ENCODE data around the gene NETO2. TPM values are rescaled to one million over a fixed set of nuclear protein-coding genes. Genes with fewer than 3 reads are reported as not detected.

Gene NETO2
- total RNA-seq, 1 donor from 2014 or later = 50.3 TPM

DNA sequence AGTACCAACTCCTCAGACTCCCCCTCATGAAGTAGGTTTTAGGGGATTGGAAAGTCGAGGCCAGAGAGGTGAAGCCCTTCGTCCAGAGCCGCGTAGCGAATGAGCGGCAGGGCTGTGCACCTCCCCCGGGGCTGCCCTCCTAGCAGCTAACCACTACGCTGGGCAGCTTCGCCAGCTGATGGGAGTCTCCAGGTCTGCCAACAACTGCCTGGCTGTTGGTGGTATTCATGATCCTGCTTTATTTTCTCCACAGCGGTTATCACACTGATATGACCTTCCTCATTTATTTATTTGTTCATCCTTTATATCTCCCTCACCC is 773 bp upstream of the NETO2 start:
- Mint-ChIP-seq H3K27ac (peak overlapping the region; percentile 71), H3K9me3 (no peaks in the 10 kb centered on the region), H3K4me1 (ENCODE audit: unreplicated experiment) (peaks cover 28% of the 10 kb centered on the region), H3K27me3 (peaks cover 22% of the 10 kb centered on the region), H3K36me3 (peaks cover 4% of the 10 kb centered on the region), H3K4me3 (peak overlapping the region; percentile 81)
- DNase-seq (ENCODE audit: extremely low spot score, unreplicated experiment) = no peak
- TF ChIP-seq, protein P1, sequence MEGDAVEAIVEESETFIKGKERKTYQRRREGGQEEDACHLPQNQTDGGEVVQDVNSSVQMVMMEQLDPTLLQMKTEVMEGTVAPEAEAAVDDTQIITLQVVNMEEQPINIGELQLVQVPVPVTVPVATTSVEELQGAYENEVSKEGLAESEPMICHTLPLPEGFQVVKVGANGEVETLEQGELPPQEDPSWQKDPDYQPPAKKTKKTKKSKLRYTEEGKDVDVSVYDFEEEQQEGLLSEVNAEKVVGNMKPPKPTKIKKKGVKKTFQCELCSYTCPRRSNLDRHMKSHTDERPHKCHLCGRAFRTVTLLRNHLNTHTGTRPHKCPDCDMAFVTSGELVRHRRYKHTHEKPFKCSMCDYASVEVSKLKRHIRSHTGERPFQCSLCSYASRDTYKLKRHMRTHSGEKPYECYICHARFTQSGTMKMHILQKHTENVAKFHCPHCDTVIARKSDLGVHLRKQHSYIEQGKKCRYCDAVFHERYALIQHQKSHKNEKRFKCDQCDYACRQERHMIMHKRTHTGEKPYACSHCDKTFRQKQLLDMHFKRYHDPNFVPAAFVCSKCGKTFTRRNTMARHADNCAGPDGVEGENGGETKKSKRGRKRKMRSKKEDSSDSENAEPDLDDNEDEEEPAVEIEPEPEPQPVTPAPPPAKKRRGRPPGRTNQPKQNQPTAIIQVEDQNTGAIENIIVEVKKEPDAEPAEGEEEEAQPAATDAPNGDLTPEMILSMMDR (conservative IDR thresholded peaks at IDR 0.05) = peak; percentile 39

GRCh38 chr16:47142821-47143676 is 696 bp downstream of the NETO2 start:
- peak; percentile 84 for DNase-seq (ENCODE audit: extremely low spot score, unreplicated experiment)
- Mint-ChIP-seq H3K4me3 (peak overlapping the region; percentile 99), H3K27ac (peak overlapping the region; percentile 94), H3K36me3 (peaks cover 4% of the 10 kb centered on the region), H3K4me1 (ENCODE audit: unreplicated experiment) (peaks cover 42% of the 10 kb centered on the region), H3K27me3 (peaks cover 22% of the 10 kb centered on the region), H3K9me3 (no peaks in the 10 kb centered on the region)
- TF ChIP-seq, protein P1 (conservative IDR thresholded peaks at IDR 0.05) = peak; percentile 93

GRCh38 chr16:47142486-47142820 is 1.3 kb downstream of the NETO2 start:
- TF ChIP-seq, protein P1 (conservative IDR thresholded peaks at IDR 0.05) = no peak
- H3K4me3 Mint-ChIP-seq = peak overlapping the region; percentile 99
- H3K27ac Mint-ChIP-seq = peak overlapping the region; percentile 94
- DNase-seq (ENCODE audit: extremely low spot score, unreplicated experiment) = no peak
- H3K27me3 Mint-ChIP-seq = peaks cover 22% of the 10 kb centered on the region
- no peaks in the 10 kb centered on the region for H3K9me3 Mint-ChIP-seq
- peaks cover 4% of the 10 kb centered on the region for H3K36me3 Mint-ChIP-seq
- peaks cover 48% of the 10 kb centered on the region for H3K4me1 Mint-ChIP-seq (ENCODE audit: unreplicated experiment)

DNA sequence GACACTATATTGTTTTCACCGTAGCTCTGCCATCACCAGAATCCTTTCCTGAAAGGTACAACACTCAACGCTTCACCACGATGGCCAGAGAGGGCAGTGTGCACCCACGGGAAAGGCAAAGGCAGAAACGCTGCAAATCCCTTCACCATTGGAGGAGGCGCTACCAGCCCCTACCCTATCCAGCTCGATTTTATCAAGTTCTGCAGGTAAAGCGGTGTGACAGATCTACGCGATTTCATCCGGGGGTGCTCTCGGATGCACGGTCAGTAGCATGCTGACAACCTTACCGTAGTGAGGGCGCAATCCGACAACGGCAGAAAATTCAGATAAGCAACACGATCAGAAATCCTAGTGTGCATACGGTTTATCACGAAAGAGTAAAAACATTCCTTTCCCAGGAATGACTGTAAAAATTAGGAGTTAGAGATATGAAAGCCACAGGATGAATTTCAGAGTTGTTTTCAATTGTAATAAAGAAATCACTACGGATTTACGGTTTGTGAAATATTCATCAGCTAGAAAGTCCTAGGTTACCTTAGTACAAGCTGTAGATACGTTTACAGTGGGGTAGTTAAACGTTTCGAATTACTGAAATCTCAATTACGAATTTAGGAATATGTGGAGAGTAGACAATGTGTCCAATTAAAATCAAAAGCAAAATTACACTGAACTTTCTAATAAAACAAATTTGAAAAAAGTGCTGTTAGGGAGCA is 1.8 kb downstream of the NETO2 start:
- Mint-ChIP-seq H3K4me3 (peak overlapping the region; percentile 99), H3K27ac (peak overlapping the region; percentile 94), H3K27me3 (peaks cover 22% of the 10 kb centered on the region), H3K36me3 (peaks cover 4% of the 10 kb centered on the region), H3K4me1 (ENCODE audit: unreplicated experiment) (peaks cover 49% of the 10 kb centered on the region), H3K9me3 (no peaks in the 10 kb centered on the region)
- TF ChIP-seq, protein P1 (conservative IDR thresholded peaks at IDR 0.05) = peak; percentile 96
- peak; percentile 87 for DNase-seq (ENCODE audit: extremely low spot score, unreplicated experiment)

DNA sequence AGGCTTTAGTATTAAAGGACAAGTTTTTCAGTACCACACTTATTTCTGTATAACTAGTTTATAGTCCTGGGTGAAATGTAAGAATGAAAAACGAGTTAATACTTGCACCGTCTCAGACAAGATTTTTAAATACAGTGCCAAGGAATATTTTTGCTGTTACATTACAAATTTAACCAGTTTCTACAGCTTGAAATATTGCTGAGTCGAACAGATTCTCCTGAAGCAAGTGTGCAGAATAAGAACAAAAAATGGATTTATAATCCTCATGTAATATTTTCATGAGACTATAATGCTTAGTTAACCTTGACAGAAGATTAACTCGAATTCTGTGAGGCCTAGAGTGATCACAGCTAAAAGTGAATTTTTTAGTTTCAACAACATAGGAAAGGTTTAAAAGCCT is 3.1 kb downstream of the NETO2 start:
- no peak for DNase-seq (ENCODE audit: extremely low spot score, unreplicated experiment)
- peaks cover 19% of the 10 kb centered on the region for H3K27me3 Mint-ChIP-seq
- H3K4me3 Mint-ChIP-seq = peak overlapping the region; percentile 34
- H3K4me1 Mint-ChIP-seq (ENCODE audit: unreplicated experiment) = peaks cover 49% of the 10 kb centered on the region
- peaks cover 4% of the 10 kb centered on the region for H3K36me3 Mint-ChIP-seq
- no peak overlapping the region for H3K27ac Mint-ChIP-seq
- no peaks in the 10 kb centered on the region for H3K9me3 Mint-ChIP-seq
- TF ChIP-seq, protein P1 (conservative IDR thresholded peaks at IDR 0.05) = no peak
